HepG2 (cell line): Measurements from ENCODE around the gene QPCT. TPM values are rescaled to one million over a fixed set of nuclear protein-coding genes. Genes with fewer than 3 reads are reported as not detected.

Experiments used
- CREM ChIP-seq, 2 experiments: sonication (generic) in 1 of 2; formaldehyde crosslinking in 1 of 2; IDR thresholded peaks; 2 replicates each; pipeline versions ENCODE4 v1.4.0 to v1.6.1; 2016 to 2020; ENCODE audit warnings: antibody characterized with exemption in 1 of 2, mild to moderate bottlenecking in 1 of 2, missing genetic modification reagents in 1 of 2
- DNMT3B ChIP-seq: conservative IDR thresholded peaks from 2 replicates; pipeline ENCODE4 v1.6.1; 2016; ENCODE audit warnings: missing biosample characterization, control low read depth
- KAT2B ChIP-seq: fragments of 150-350 bp; IDR thresholded peaks from 2 replicates; pipeline ENCODE4 v1.6.1; 2014; ENCODE audit warnings: low read depth, low read length, borderline replicate concordance
- KDM3A ChIP-seq: IDR thresholded peaks from 2 replicates; pipeline ENCODE4 v1.6.1; 2018; ENCODE audit warnings: low read depth, missing compliant biosample characterization
- KLF12 ChIP-seq: sonication (generic); formaldehyde crosslinking; IDR thresholded peaks from 2 replicates; pipeline ENCODE4 v1.4.0; 2020; ENCODE audit warnings: missing genetic modification reagents, borderline replicate concordance
- MATR3 ChIP-seq: sonication (generic); formaldehyde crosslinking; IDR thresholded peaks from 2 replicates; pipeline ENCODE4 v1.4.0; 2020; ENCODE audit warnings: missing genetic modification reagents
- MYC ChIP-seq: sonication (generic); formaldehyde crosslinking; IDR thresholded peaks from 2 replicates; pipeline ENCODE4 v1.9.0; 2021; ENCODE audit warnings: missing genetic modification reagents, borderline replicate concordance
- NPAS2 ChIP-seq: sonication (generic); formaldehyde crosslinking; IDR thresholded peaks from 2 replicates; pipeline ENCODE4 v1.8.0; 2022; ENCODE audit warnings: mild to moderate bottlenecking, missing genetic modification reagents, borderline replicate concordance
- PRPF4 ChIP-seq: fragments of 200-400 bp; formaldehyde crosslinking; IDR thresholded peaks from 2 replicates; pipeline ENCODE4 v1.6.1; 2016; ENCODE audit warnings: low read length, low read depth; ENCODE audit not compliant: poor library complexity, severe bottlenecking
- RARA ChIP-seq: IDR thresholded peaks from 2 replicates; pipeline ENCODE4 v1.6.1; 2016; ENCODE audit warnings: missing genetic modification reagents, missing compliant biosample characterization
- RFX5 ChIP-seq: IDR thresholded peaks from 2 replicates; pipeline ENCODE4 v1.6.1; 2011; ENCODE audit warnings: low read depth, low read length, improper control_type of control experiment
- TOPORS ChIP-seq: sonication (generic); formaldehyde crosslinking; IDR thresholded peaks from 2 replicates; pipeline ENCODE4 v1.8.0; 2023; ENCODE audit warnings: mild to moderate bottlenecking, missing genetic modification reagents
- ZFAT ChIP-seq: sonication (generic); formaldehyde crosslinking; conservative IDR thresholded peaks from 2 replicates; pipeline ENCODE4 v1.8.1; 2023; ENCODE audit warnings: missing genetic modification reagents, inconsistent platforms
- ZNF20 ChIP-seq: sonication (generic); formaldehyde crosslinking; IDR thresholded peaks from 2 replicates; pipeline ENCODE4 v1.4.0; 2020; ENCODE audit warnings: mild to moderate bottlenecking, moderate library complexity, missing genetic modification reagents
- ZNF331 ChIP-seq: sonication (generic); formaldehyde crosslinking; IDR thresholded peaks from 2 replicates; pipeline ENCODE4 v1.4.0; 2020; ENCODE audit warnings: missing genetic modification reagents
- ZNF557 ChIP-seq: sonication (generic); formaldehyde crosslinking; IDR thresholded peaks from 2 replicates; pipeline ENCODE4 v1.4.0; 2020; ENCODE audit warnings: missing genetic modification reagents
- polyA plus RNA-seq, 8 experiments: library from polyadenylated mRNA; depleted of rRNA in 3 of 8; stranded (reverse) in 7 of 8; unstranded in 1 of 8; fragments of >200 nt; fragmentation: Illumina TruSeq in 4 of 8; extraction: Trizol in 4 of 8; gene quantifications; 2 replicates each; pipeline versions ENCODE4 v1.2.1 to v1.2.3, GENCODE V29; 2011 to 2016; ENCODE audit warnings: low read depth in 4 of 8, missing spikeins in 1 of 8, mixed read lengths in 1 of 8; ENCODE audit not compliant: insufficient read depth in 1 of 8
- total RNA-seq, 5 experiments: library from RNA; depleted of rRNA; stranded (reverse); fragments of >200 nt; fragmentation: Illumina TruSeq; extraction: Trizol; gene quantifications; 2 replicates each; pipeline ENCODE4 v1.2.3, GENCODE V29; 2016; ENCODE audit warnings: low read depth in 1 of 5
- TF ChIP-seq, protein P1 (sequence below): sonication (generic); formaldehyde crosslinking; IDR thresholded peaks from 2 replicates; pipeline ENCODE4 v1.5.0; 2020; ENCODE audit warnings: mild to moderate bottlenecking, missing genetic modification reagents, borderline replicate concordance
- TF ChIP-seq, protein P2 (sequence below): IDR thresholded peaks from 2 replicates; pipeline ENCODE4 v1.6.1; 2016; ENCODE audit warnings: missing biosample characterization, missing genetic modification reagents, low read depth
- TF ChIP-seq, protein P3 (sequence below): sonication (generic); formaldehyde crosslinking; IDR thresholded peaks from 2 replicates; pipeline ENCODE4 v1.5.0; 2020; ENCODE audit warnings: mild to moderate bottlenecking, missing genetic modification reagents, borderline replicate concordance
- TF ChIP-seq, protein P4 (sequence below): sonication (generic); formaldehyde crosslinking; IDR thresholded peaks from 2 replicates; pipeline ENCODE4 v1.4.0; 2020; ENCODE audit warnings: mild to moderate bottlenecking, missing genetic modification reagents
- TF ChIP-seq, protein P5 (sequence below): sonication (generic); formaldehyde crosslinking; IDR thresholded peaks from 2 replicates; pipeline ENCODE4 v1.8.1; 2023; ENCODE audit warnings: mild to moderate bottlenecking, missing genetic modification reagents

QPCT gene
- total and polyA plus RNA-seq, 2 of the 13 experiments (the other 11 are each of a cell fraction or from before 2014, with no cell fraction given): 0.77 to 1.2 TPM

DNA sequence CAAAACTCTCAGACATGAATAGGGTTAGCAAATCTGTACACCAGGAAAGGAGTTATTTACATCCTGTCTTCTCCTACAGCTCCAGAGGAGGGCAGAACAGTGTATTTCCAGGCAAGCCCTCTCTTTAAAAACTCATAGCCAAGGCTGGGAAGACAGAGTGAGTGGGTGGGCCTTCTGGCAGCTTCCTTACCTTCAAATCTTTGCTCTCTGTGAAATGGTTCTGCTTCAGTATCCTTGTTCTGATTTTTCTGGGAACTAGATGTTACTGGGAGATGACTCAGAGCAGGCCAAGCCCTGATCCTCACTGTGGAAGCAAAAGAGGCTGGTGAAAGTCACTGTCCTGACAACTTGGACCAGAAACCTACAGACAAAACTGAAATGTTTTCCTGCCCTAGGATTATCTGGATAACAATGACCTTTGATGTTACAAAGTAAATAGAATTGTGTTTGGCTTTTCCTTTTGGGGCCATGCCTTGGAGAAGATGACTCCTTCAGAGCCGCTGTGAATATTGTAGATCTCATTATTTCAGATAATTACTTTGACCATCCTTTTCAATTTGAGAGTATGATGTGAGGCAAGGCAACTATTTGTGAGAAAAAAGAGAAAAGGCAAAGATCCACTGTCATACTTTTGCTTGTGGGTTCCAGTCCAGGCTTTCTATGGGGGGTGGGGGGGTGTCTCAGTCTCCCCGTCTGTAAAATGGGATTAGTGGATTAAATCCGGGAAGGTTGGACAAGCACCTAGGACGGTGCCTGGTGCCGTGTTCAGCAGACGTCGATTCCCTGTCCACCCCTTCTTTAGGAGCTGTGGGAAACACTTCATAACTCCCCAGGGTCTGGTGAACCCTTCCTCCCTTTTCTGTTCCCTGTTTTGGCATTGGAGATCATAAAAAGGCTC, 644 bp upstream of the QPCT start (continued):
- TF ChIP-seq ZNF20 (CRISPR knock-in tag) (no peak), RARA (CRISPR knock-in tag) (no peak), CREM (IDR thresholded peaks at IDR 0.05) (peak; percentile 20; the same call in 1 of the 2 replicates), CREM (CRISPR knock-in tag; IDR thresholded peaks at IDR 0.05) (no peak), ZFAT (CRISPR knock-in tag) (no peak), KDM3A (CRISPR knock-in tag) (no peak), RFX5 (no peak), TOPORS (CRISPR knock-in tag) (no peak), ZNF331 (CRISPR knock-in tag) (no peak), DNMT3B (CRISPR knock-in tag) (0 out of 2 replicates have a peak, but pooled peaks have one; percentile 45), MATR3 (CRISPR knock-in tag) (no peak), PRPF4 (no peak), KLF12 (CRISPR knock-in tag) (no peak), NPAS2 (CRISPR knock-in tag) (no peak), KAT2B (no peak), MYC (CRISPR knock-in tag) (no peak), ZNF557 (no peak)
- TF ChIP-seq, protein P1, sequence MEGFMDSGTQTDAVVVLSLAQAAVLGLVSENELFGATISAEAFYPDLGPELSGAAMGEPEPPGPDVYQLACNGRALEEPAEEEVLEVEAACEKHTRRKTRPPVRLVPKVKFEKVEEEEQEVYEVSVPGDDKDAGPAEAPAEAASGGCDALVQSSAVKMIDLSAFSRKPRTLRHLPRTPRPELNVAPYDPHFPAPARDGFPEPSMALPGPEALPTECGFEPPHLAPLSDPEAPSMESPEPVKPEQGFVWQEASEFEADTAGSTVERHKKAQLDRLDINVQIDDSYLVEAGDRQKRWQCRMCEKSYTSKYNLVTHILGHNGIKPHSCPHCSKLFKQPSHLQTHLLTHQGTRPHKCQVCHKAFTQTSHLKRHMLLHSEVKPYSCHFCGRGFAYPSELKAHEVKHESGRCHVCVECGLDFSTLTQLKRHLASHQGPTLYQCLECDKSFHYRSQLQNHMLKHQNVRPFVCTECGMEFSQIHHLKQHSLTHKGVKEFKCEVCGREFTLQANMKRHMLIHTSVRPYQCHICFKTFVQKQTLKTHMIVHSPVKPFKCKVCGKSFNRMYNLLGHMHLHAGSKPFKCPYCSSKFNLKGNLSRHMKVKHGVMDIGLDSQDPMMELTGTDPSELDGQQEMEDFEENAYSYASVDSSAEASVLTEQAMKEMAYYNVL (CRISPR knock-in tag): no peak
- TF ChIP-seq, protein P2, sequence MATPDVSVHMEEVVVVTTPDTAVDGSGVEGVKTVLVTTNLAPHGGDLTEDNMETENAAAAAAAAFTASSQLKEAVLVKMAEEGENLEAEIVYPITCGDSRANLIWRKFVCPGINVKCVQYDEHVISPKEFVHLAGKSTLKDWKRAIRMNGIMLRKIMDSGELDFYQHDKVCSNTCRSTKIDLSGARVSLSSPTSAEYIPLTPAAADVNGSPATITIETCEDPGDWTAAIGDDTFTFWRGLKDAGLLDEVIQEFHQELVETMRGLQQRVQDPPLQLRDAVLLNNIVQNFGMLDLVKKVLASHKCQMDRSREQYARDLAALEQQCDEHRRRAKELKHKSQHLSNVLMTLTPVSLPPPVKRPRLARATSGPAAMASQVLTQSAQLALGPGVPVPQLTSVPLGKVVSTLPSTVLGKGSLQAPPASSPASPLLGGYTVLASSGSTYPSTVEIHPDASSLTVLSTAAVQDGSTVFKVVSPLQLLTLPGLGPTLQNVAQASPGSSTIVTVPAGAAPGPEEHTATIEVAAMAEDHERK (CRISPR knock-in tag): no peak
- TF ChIP-seq, protein P3, sequence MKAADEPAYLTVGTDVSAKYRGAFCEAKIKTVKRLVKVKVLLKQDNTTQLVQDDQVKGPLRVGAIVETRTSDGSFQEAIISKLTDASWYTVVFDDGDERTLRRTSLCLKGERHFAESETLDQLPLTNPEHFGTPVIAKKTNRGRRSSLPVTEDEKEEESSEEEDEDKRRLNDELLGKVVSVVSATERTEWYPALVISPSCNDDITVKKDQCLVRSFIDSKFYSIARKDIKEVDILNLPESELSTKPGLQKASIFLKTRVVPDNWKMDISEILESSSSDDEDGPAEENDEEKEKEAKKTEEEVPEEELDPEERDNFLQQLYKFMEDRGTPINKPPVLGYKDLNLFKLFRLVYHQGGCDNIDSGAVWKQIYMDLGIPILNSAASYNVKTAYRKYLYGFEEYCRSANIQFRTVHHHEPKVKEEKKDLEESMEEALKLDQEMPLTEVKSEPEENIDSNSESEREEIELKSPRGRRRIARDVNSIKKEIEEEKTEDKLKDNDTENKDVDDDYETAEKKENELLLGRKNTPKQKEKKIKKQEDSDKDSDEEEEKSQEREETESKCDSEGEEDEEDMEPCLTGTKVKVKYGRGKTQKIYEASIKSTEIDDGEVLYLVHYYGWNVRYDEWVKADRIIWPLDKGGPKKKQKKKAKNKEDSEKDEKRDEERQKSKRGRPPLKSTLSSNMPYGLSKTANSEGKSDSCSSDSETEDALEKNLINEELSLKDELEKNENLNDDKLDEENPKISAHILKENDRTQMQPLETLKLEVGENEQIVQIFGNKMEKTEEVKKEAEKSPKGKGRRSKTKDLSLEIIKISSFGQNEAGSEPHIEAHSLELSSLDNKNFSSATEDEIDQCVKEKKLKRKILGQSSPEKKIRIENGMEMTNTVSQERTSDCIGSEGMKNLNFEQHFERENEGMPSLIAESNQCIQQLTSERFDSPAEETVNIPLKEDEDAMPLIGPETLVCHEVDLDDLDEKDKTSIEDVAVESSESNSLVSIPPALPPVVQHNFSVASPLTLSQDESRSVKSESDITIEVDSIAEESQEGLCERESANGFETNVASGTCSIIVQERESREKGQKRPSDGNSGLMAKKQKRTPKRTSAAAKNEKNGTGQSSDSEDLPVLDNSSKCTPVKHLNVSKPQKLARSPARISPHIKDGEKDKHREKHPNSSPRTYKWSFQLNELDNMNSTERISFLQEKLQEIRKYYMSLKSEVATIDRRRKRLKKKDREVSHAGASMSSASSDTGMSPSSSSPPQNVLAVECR (CRISPR knock-in tag): no peak; the same call in 1 of the 2 replicates
- TF ChIP-seq, protein P4, sequence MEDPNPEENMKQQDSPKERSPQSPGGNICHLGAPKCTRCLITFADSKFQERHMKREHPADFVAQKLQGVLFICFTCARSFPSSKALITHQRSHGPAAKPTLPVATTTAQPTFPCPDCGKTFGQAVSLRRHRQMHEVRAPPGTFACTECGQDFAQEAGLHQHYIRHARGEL (CRISPR knock-in tag): no peak
- TF ChIP-seq, protein P5, sequence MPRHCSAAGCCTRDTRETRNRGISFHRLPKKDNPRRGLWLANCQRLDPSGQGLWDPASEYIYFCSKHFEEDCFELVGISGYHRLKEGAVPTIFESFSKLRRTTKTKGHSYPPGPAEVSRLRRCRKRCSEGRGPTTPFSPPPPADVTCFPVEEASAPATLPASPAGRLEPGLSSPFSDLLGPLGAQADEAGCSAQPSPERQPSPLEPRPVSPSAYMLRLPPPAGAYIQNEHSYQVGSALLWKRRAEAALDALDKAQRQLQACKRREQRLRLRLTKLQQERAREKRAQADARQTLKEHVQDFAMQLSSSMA (CRISPR knock-in tag): no peak
